Panc1 (cell line): ENCODE measurements around the gene RMRP. TPM values are rescaled to one million over a fixed set of nuclear protein-coding genes. Genes with fewer than 3 reads are reported as not detected.

Source experiments
- ATAC-seq: fragments of 200-7000 bp; cut with Tn5 transposase; 2 replicates; pipeline ENCODE4 v1.9.1; 2020; ENCODE audit warnings: mild to moderate bottlenecking, moderate library complexity
- BruUV-seq: library from RNA; stranded (reverse); fragments of 400-500 nt; replicated peaks from 2 replicates; lab custom pipeline; 2021; lab: Mats Ljungman, UMichigan
- CTCF ChIA-PET: fragments of 300-600 bp; sonication (Branson Sonifier 250); formaldehyde crosslinking; loops from one replicate; lab custom pipeline; 2022; ENCODE audit warnings: antibody characterized with exemption; lab: Charles Lee
- POLR2A ChIA-PET: fragments of 300-600 bp; sonication (Branson Sonifier 250); formaldehyde crosslinking; loops from one replicate; lab custom pipeline; 2022; ENCODE audit warnings: antibody characterized with exemption; lab: Charles Lee
- DNase-seq: peaks from one replicate; pipeline ENCODE4 v3.0.0-alpha.2; 2010; ENCODE audit warnings: low read depth, low spot score
- H3K27ac ChIP-seq: 2 replicates; pipeline ENCODE4 v1.5.1; 2011; ENCODE audit warnings: mild to moderate bottlenecking, low read length, inconsistent platforms
- H3K27me3 ChIP-seq: fragments of 200-500 bp; sonication (Bioruptor generic); 2 replicates; pipeline ENCODE4 v1.6.0; 2014; ENCODE audit warnings: low read length, inconsistent platforms; ENCODE audit not compliant: control insufficient read depth, insufficient read depth
- H3K36me3 ChIP-seq: fragments of 200-500 bp; sonication (Bioruptor generic); 2 replicates; pipeline ENCODE4 v1.5.1; 2014; ENCODE audit warnings: inconsistent platforms, mild to moderate bottlenecking, low read length, moderate library complexity; ENCODE audit not compliant: control insufficient read depth, insufficient read depth
- H3K4me1 ChIP-seq: 2 replicates; pipeline ENCODE4 v1.5.1; 2011; ENCODE audit warnings: inconsistent platforms, mild to moderate bottlenecking, low read length, moderate library complexity; ENCODE audit not compliant: control insufficient read depth, insufficient read depth
- H3K4me3 ChIP-seq, 2 experiments: 2 replicates each; pipeline ENCODE4 v1.5.1; 2011 to 2012; ENCODE audit warnings: low read depth in 2 of 2, low read length in 2 of 2, mild to moderate bottlenecking in 2 of 2, inconsistent platforms in 1 of 2, moderate library complexity in 1 of 2
- H3K9me3 ChIP-seq: fragments of 200-500 bp; sonication (Bioruptor generic); 2 replicates; pipeline ENCODE4 v1.5.1; 2014; ENCODE audit warnings: low read depth, mild to moderate bottlenecking, inconsistent platforms, low read length, moderate library complexity; ENCODE audit not compliant: control insufficient read depth, insufficient read depth
- CTCF ChIP-seq: fragments of 450-650 bp; IDR thresholded peaks from 2 replicates; pipeline ENCODE4 v1.5.1; 2017; ENCODE audit warnings: mild to moderate bottlenecking
- POLR2AphosphoS5 ChIP-seq: IDR thresholded peaks from 2 replicates; pipeline ENCODE4 v1.6.1; 2012; ENCODE audit warnings: mild to moderate bottlenecking, low read depth, low read length, moderate library complexity
- REST ChIP-seq, 2 experiments: IDR thresholded peaks; 2 replicates each; pipeline ENCODE4 v1.6.1; 2011 to 2012; ENCODE audit warnings: low read depth in 2 of 2, control low read depth in 1 of 2, low read length in 1 of 2, mild to moderate bottlenecking in 1 of 2, moderate library complexity in 1 of 2; ENCODE audit not compliant: insufficient read depth in 1 of 2
- SIN3A ChIP-seq: IDR thresholded peaks from 2 replicates; pipeline ENCODE4 v1.6.1; 2012; ENCODE audit warnings: low read depth, mild to moderate bottlenecking, low read length, moderate library complexity, borderline replicate concordance; ENCODE audit not compliant: insufficient read depth
- TCF7L2 ChIP-seq: IDR thresholded peaks from 2 replicates; pipeline ENCODE4 v1.6.1; 2011; ENCODE audit warnings: mild to moderate bottlenecking, low read depth, low read length, inconsistent platforms
- in situ Hi-C: cut with HindIII; loops from 2 replicates; pipeline ENCODE4 v1.10.0; 2016; ENCODE audit warnings: low sequenced_read_pairs, low pct_unique_long_range_greater_than_20kb
- intact Hi-C: fragments of 100-400 bp; cut with micrococcal nuclease; formaldehyde crosslinking; loops from one replicate; pipeline ENCODE4 v1.10.0; 2022; ENCODE audit not compliant: unreplicated experiment
- total RNA-seq: library from RNA; stranded (reverse); gene quantifications from one replicate; pipeline ENCODE4 v1.2.1, GENCODE V29; 2021; ENCODE audit not compliant: unreplicated experiment

Gene RMRP
- total RNA-seq, 1 experiment from 2014 or later, result 29,896 TPM

DNA sequence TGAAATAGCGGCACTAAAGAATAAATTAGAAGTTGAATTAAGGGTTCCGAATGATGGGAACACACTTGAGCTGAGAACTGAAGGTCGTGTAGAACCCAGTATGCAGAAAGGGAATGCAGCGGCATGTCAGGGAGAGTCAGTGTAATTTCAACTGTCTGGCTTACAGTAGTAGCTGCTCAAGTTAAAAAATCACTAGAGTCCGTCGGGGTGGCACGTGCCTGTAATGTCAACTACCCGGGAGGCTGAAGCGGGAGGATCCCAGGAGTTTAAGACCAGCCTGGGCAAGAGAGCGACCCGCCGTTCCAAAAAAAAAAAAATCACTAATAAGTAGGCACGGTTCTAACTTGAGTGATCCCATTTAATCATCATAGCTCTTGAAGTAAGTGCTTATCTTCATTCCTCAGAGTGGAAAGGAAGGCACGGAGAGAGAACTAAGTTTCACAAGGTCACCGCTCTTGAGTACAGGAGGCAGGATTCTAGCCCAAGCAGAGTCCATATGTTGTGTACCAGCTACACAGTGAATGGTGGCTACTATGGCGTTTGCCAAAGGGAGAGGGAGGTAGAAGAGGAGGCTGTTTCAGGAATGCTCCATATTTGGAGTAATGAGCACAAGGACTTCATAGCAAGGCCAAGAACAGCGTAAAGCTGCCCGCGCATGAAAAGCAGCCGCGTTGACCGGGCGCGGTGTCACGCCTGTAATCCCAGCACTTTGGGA lies 831 bp downstream of the RMRP start:
- peak overlapping the region; percentile 43 to 70 for H3K4me3 ChIP-seq
- H3K27me3 ChIP-seq, result no peaks in the 10 kb centered on the region
- peaks cover 33% of the 10 kb centered on the region for H3K4me1 ChIP-seq
- H3K27ac ChIP-seq, result peak overlapping the region; percentile 36
- intact Hi-C loops, result loop anchor here (5.0 to 10.0 kb wide), 3 partner anchors 35 to 158 kb away; partner anchors contain the start of genes HINT2 and SPAG8
- TF ChIP-seq TCF7L2 (no peak), POLR2AphosphoS5 (no peak), CTCF (no peak), SIN3A (no peak), REST (IDR thresholded peaks at IDR 0.05; ENCODE audit: insufficient read depth in 1 of 2, low read depth in 2 of 2, low read length in 1 of 2) (no peak)
- H3K36me3 ChIP-seq, result peaks cover 3% of the 10 kb centered on the region
- in situ Hi-C loops, result no loop called here
- ChIA-PET CTCF (interaction anchor here (1.1 to 1.6 kb wide), 2 partner anchors 33 to 53 kb away, joined by 4 read pairs; partner anchors contain the start of gene TPM2), POLR2A (no interaction called here)
- BruUV-seq, result no TSS peak
- no peaks in the 10 kb centered on the region for H3K9me3 ChIP-seq
- DNase-seq, result no peak
- ATAC-seq, result peak; percentile 23

DNA sequence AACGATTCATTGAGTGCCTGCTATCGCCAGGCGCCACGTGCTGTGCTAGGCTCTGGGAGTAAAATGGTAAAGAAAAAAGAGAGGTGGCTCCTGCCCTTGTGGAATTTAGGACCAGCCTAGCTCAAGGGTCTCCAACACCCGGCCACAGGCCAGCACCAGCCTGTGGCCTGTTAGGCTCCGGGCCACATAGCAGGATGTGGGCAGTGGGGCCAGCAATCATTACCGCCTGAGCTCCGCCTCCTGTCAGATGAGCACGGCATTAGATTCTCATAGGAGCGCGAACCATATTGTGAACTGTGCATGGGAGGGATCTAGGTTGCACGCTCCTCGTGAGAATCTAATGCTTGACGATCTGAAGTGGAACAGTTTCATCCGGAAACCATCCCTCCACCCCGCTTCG lies 1.5 kb downstream of the RMRP start:
- Histone ChIP-seq H3K27ac (no peak overlapping the region), H3K27me3 (no peaks in the 10 kb centered on the region), H3K9me3 (no peaks in the 10 kb centered on the region), H3K4me3 (peak overlapping the region in 1 of 2 experiments; percentile 70; a peak in 1 of 4 replicates), H3K4me1 (peaks cover 27% of the 10 kb centered on the region), H3K36me3 (peaks cover 2% of the 10 kb centered on the region)
- no TSS peak for BruUV-seq
- no peak for TF ChIP-seq REST (IDR thresholded peaks at IDR 0.05; ENCODE audit: insufficient read depth in 1 of 2, low read depth in 2 of 2, low read length in 1 of 2)
- no peak for TF ChIP-seq CTCF
- ATAC-seq (no peak), DNase-seq (no peak)
- in situ Hi-C loops, result no loop called here
- intact Hi-C loops, result loop anchor here (5.0 to 10.0 kb wide), 3 partner anchors 36 to 158 kb away; partner anchors contain the start of genes HINT2 and SPAG8
- ChIA-PET POLR2A (interaction anchor here (0.6 kb wide), 1 partner anchor 30 kb away, joined by 14 read pairs; no protein-coding TSS in a partner anchor), CTCF (no interaction called here)
